Right lobe of liver (tissue), 6 donors: ENCODE results near the gene TUBE1. TPM values are rescaled to one million over a fixed set of nuclear protein-coding genes. Genes with fewer than 3 reads are reported as not detected.

Experiments
- ATAC-seq, 4 donors: fragments of 200-7000 bp; cut with Tn5 transposase; one replicate each; pipeline ENCODE4 v1.9.1; 2020; ENCODE audit warnings: mild to moderate bottlenecking in 4 of 4, moderate library complexity in 4 of 4
- DNase-seq, 3 donors: peaks; one replicate each; pipeline ENCODE4 v3.0.0-alpha.2; 2020
- H3K27ac ChIP-seq, 3 donors: fragments of 200-600 bp; one replicate each; pipeline ENCODE4 v1.8.0; 2022
- H3K27me3 ChIP-seq, 2 donors: fragments of 200-600 bp; one replicate each; pipeline ENCODE4 v1.8.0; 2022
- H3K36me3 ChIP-seq, 4 donors: fragments of 200-600 bp; sonication (generic) in 1 of 4; one replicate each; pipeline versions ENCODE4 v1.5.1 to v1.8.0; 2017 to 2022; ENCODE audit warnings: control low read depth in 1 of 4
- H3K4me1 ChIP-seq, 4 donors: fragments of 200-600 bp; sonication (generic) in 1 of 4; one replicate each; pipeline versions ENCODE4 v1.5.1 to v1.8.0; 2017 to 2022; ENCODE audit warnings: control low read depth in 1 of 4
- H3K4me3 ChIP-seq, 3 donors: fragments of 200-600 bp; one replicate each; pipeline ENCODE4 v1.8.0; 2022
- H3K9me3 ChIP-seq, 4 donors: fragments of 200-600 bp; sonication (generic) in 1 of 4; one replicate each; pipeline versions ENCODE4 v1.5.1 to v1.8.0; 2017 to 2022; ENCODE audit warnings: control low read depth in 1 of 4
- CTCF ChIP-seq, 4 donors: fragments of 200-600 bp in 3 of 4; fragments of 450-650 bp in 1 of 4; IDR thresholded peaks; one replicate each; pipeline versions ENCODE4 v1.5.1 to v1.8.0; 2016 to 2022; ENCODE audit warnings: antibody characterized with exemption in 4 of 4, mild to moderate bottlenecking in 2 of 4
- POLR2A ChIP-seq: fragments of 450-650 bp; IDR thresholded peaks from one replicate; pipeline ENCODE4 v1.6.1; 2017; ENCODE audit warnings: antibody characterized with exemption, mild to moderate bottlenecking
- WGBS: methylation state at CpG from one replicate; pipeline ENCODE4 v1.1.6; 2018; ENCODE audit warnings: low coverage, low lambda C conversion rate; ENCODE audit not compliant: insufficient coverage; ENCODE audit errors: missing lambda C conversion rate; 5-methylcytosine and 5-hydroxymethylcytosine counted together
- intact Hi-C, 2 donors: fragments of 100-400 bp; cut with DNase I; formaldehyde crosslinking; loops; one replicate each; pipeline versions ENCODE4 v1.11.2 to v1.14.1; 2022
- total RNA-seq, 6 experiments: library from RNA; depleted of rRNA in 2 of 6; stranded (reverse); fragments of >200 nt in 2 of 6; fragmentation: NEBNext Ultra II Directional in 3 of 6; extraction: Animal tissue kit (Norgen Biotek cat#: 25700) in 3 of 6; gene quantifications; one replicate each; pipeline versions ENCODE4 v1.1.0 to v1.2.4, GENCODE V29; 2016 to 2023
- donor health status: DM: no; HTN: yes; CAD: no.
- donor health status: DM: no; HTN: no; CAD: no.
- donor health status: DM: no; HTN: no; CAD: no.
- donor health status: DM: no; HTN: yes; CAD: no.
- donor health status: DM: no; HTN: yes; CAD: no.

Gene TUBE1
- total RNA-seq, 6 experiments from 2014 or later = 16.2 to 38.0 (median 27.7) TPM

- Histone ChIP-seq H3K36me3 (no peaks in the 10 kb centered on the region), H3K4me1 (peaks cover 0 to 19% (median 6%) of the 10 kb centered on the region in 4 donors), H3K27ac (no peak overlapping the region), H3K27me3 (no peaks in the 10 kb centered on the region), H3K4me3 (no peak overlapping the region), H3K9me3 (no peaks in the 10 kb centered on the region)
- intact Hi-C loops = no loop called here
- WGBS = 77% methylated on average over 4 of the region's 4 CpGs
- TF ChIP-seq POLR2A = no peak
- no peak for TF ChIP-seq CTCF (IDR thresholded peaks at IDR 0.05)
- DNase-seq (no peak), ATAC-seq (no peak)
These were observed 60.3 kb downstream of the TUBE1 start for GRCh38 chr6:112026933-112027332.

GRCh38 chr6:112024464-112024863, 62.8 kb downstream of the TUBE1 start:
- DNase-seq = no peak
- Histone ChIP-seq H3K4me3 (no peak overlapping the region), H3K27ac (no peak overlapping the region), H3K9me3 (no peaks in the 10 kb centered on the region), H3K4me1 (peaks cover 0 to 6% (median 0%) of the 10 kb centered on the region in 4 donors), H3K36me3 (no peaks in the 10 kb centered on the region), H3K27me3 (no peaks in the 10 kb centered on the region)
- intact Hi-C loops = no loop called here
- TF ChIP-seq CTCF (IDR thresholded peaks at IDR 0.05) = no peak
- TF ChIP-seq POLR2A = no peak
- WGBS = 77% methylated on average over 3 of the region's 4 CpGs
- ATAC-seq = no peak

- no peaks in the 10 kb centered on the region for H3K9me3 ChIP-seq
- no peak overlapping the region for H3K4me3 ChIP-seq
- DNase-seq (no peak), ATAC-seq (no peak)
- intact Hi-C loops = no loop called here
- no peak for TF ChIP-seq POLR2A
- TF ChIP-seq CTCF (IDR thresholded peaks at IDR 0.05) = no peak
- no peak overlapping the region for H3K27ac ChIP-seq
- no peaks in the 10 kb centered on the region for H3K36me3 ChIP-seq
- no peaks in the 10 kb centered on the region for H3K27me3 ChIP-seq
- peaks cover 0 to 22% (median 7%) of the 10 kb centered on the region in 4 donors for H3K4me1 ChIP-seq
These were observed 64.5 kb downstream of the TUBE1 start for GRCh38 chr6:112022749-112023148.

- Histone ChIP-seq H3K4me1 (peaks cover 0 to 24% (median 8%) of the 10 kb centered on the region in 4 donors), H3K4me3 (no peak overlapping the region), H3K9me3 (no peaks in the 10 kb centered on the region), H3K36me3 (no peaks in the 10 kb centered on the region), H3K27me3 (no peaks in the 10 kb centered on the region), H3K27ac (no peak overlapping the region)
- intact Hi-C loops = no loop called here
- DNase-seq = no peak
- 82% methylated on average over 6 of the region's 6 CpGs for WGBS
- TF ChIP-seq POLR2A (no peak), CTCF (IDR thresholded peaks at IDR 0.05) (no peak)
- ATAC-seq = no peak
These were observed 65.5 kb downstream of the TUBE1 start for GRCh38 chr6:112021691-112022310.

Other genes with a start within 250 kb of the TUBE1 start
- gene FYN, start 214.0 kb downstream of the TUBE1 start, total RNA-seq = 10 to 100 TPM; 16.8 to 33.7 (median 23.5) TPM
- not detected for gene CCN6, start 33.4 kb downstream of the TUBE1 start, total RNA-seq
- gene FAM229B, start 109 bp upstream of the TUBE1 start, total RNA-seq = 10 to 100 TPM in 2 of 6 experiments, 1 to 10 TPM in 4; 6.3 to 13.9 (median 9.1) TPM
- 1 to 10 TPM; 2.9 to 8.3 (median 4.2) TPM for gene LAMA4, start 167.1 kb upstream of the TUBE1 start, total RNA-seq